OCI-LY7 (cell line): Measurements from ENCODE around the gene SUV39H1. TPM values are rescaled to one million over a fixed set of nuclear protein-coding genes. Genes with fewer than 3 reads are reported as not detected.
A peak's percentile ranks its signal among the peaks of the same experiment; 100 is the strongest.
"Not testable (repeated sequence)": the region's sequence is repeated elsewhere in the genome, so short reads cannot be mapped to it uniquely, and the experiment has no call there.

ENCODE experiments used
- BruUV-seq: library from RNA; stranded (reverse); fragments of 400-500 nt; replicated peaks from 2 replicates; lab custom pipeline; 2021; lab: Mats Ljungman, UMichigan
- CTCF ChIA-PET: fragments of 300-600 bp; sonication (Branson Sonifier 250); formaldehyde crosslinking; loops from one replicate; lab custom pipeline; 2022; ENCODE audit warnings: antibody characterized with exemption; ENCODE audit not compliant: unreplicated experiment; lab: Charles Lee
- POLR2A ChIA-PET: fragments of 300-600 bp; sonication (Branson Sonifier 250); formaldehyde crosslinking; loops from one replicate; lab custom pipeline; 2022; ENCODE audit warnings: antibody characterized with exemption; lab: Charles Lee
- DNase-seq: peaks from one replicate; pipeline ENCODE4 v3.0.0-alpha.2; 2015; ENCODE audit warnings: low spot score
- H2AFZ ChIP-seq: fragments of 200-600 bp; sonication (generic), shearing (Covaris generic); 2 replicates; pipeline ENCODE4 v1.6.1; 2014; ENCODE audit warnings: mild to moderate bottlenecking, antibody characterized with exemption, low read length, moderate library complexity
- H3K27ac ChIP-seq: fragments of 200-600 bp; sonication (generic); 2 replicates; pipeline ENCODE4 v1.5.1; 2014; ENCODE audit warnings: mixed run types, low read depth, mild to moderate bottlenecking, moderate library complexity, low read length, inconsistent platforms; ENCODE audit not compliant: poor library complexity, severe bottlenecking
- H3K36me3 ChIP-seq: fragments of 200-600 bp; sonication (generic); 2 replicates; pipeline ENCODE4 v1.6.1; 2014; ENCODE audit warnings: mild to moderate bottlenecking, antibody characterized with exemption, low read length, moderate library complexity, mixed read lengths; ENCODE audit not compliant: insufficient read depth
- H3K4me1 ChIP-seq: fragments of 200-600 bp; sonication (generic); 2 replicates; pipeline ENCODE4 v1.5.1; 2014; ENCODE audit warnings: mild to moderate bottlenecking, low read length; ENCODE audit not compliant: insufficient read depth, poor library complexity, severe bottlenecking
- H3K4me2 ChIP-seq: fragments of 200-600 bp; sonication (generic); 2 replicates; pipeline ENCODE4 v1.6.1; 2014; ENCODE audit warnings: mild to moderate bottlenecking, low read length
- H3K4me3 ChIP-seq: fragments of 200-600 bp; sonication (generic); 2 replicates; pipeline ENCODE4 v1.5.1; 2014; ENCODE audit warnings: mild to moderate bottlenecking, low read depth, low read length; ENCODE audit not compliant: poor library complexity, severe bottlenecking
- H3K79me2 ChIP-seq: fragments of 200-600 bp; sonication (generic); 2 replicates; pipeline ENCODE4 v1.6.1; 2016; ENCODE audit warnings: low read depth, mild to moderate bottlenecking, low read length, moderate library complexity, mixed read lengths; ENCODE audit not compliant: insufficient read depth
- H3K9me2 ChIP-seq: fragments of 200-600 bp; sonication (generic); 2 replicates; pipeline ENCODE4 v1.6.1; 2016; ENCODE audit warnings: mild to moderate bottlenecking, low read length, mixed read lengths; ENCODE audit not compliant: insufficient read depth
- H3K9me3 ChIP-seq: fragments of 200-600 bp; sonication (generic); 2 replicates; pipeline ENCODE4 v1.6.1; 2014; ENCODE audit warnings: mild to moderate bottlenecking, mixed run types, low read length, mixed read lengths
- H4K20me1 ChIP-seq: fragments of 200-600 bp; sonication (generic); 2 replicates; pipeline ENCODE4 v1.6.1; 2014; ENCODE audit warnings: mild to moderate bottlenecking, antibody characterized with exemption, low read length, moderate library complexity, mixed read lengths; ENCODE audit not compliant: insufficient read depth
- CTCF ChIP-seq: fragments of 200-600 bp; sonication (generic); conservative IDR thresholded peaks from 2 replicates; pipeline ENCODE4 v1.5.1; 2014; ENCODE audit warnings: mild to moderate bottlenecking, antibody characterized with exemption, low read length, moderate library complexity, mixed read lengths
- EZH2phosphoT487 ChIP-seq: fragments of 200-600 bp; sonication (generic); IDR thresholded peaks from 2 replicates; pipeline ENCODE4 v1.6.1; 2018; ENCODE audit warnings: low read depth, borderline replicate concordance, mild to moderate bottlenecking, mixed run types, antibody characterized with exemption, low read length, moderate library complexity, mixed read lengths
- intact Hi-C: fragments of 100-400 bp; cut with micrococcal nuclease; formaldehyde crosslinking; loops from one replicate; pipeline ENCODE4 v1.10.0; 2022; ENCODE audit not compliant: unreplicated experiment
- total RNA-seq, 2 experiments: library from RNA; depleted of rRNA in 1 of 2; stranded (reverse); fragments of >200 nt in 1 of 2; shearing (Covaris generic) in 1 of 2; gene quantifications; 2 replicates each; pipeline ENCODE4 v1.2.3, GENCODE V29; 2014 to 2022

Gene SUV39H1
- total RNA-seq, 2 experiments from 2014 or later: 27.0 to 34.2 TPM

GRCh38 chrX:48649102-48649501 is 47.4 kb upstream of the SUV39H1 start:
- Histone ChIP-seq H2AFZ (peak overlapping the region; percentile 50; the same call in 1 of the 2 replicates), H3K27ac (no peak overlapping the region), H3K36me3 (no peaks in the 10 kb centered on the region), H3K4me3 (no peak overlapping the region), H3K9me3 (no peaks in the 10 kb centered on the region), H3K4me2 (no peak overlapping the region), H3K79me2 (no peaks in the 10 kb centered on the region), H3K9me2 (no peaks in the 10 kb centered on the region), H4K20me1 (no peaks in the 10 kb centered on the region), H3K4me1 (peaks cover 14% of the 10 kb centered on the region)
- intact Hi-C loops: loop anchor here (2.0 to 5.0 kb wide), 2 partner anchors 48 to 243 kb away; partner anchors contain the start of gene SUV39H1
- POLR2A ChIA-PET: interaction anchor here (1.4 to 1.7 kb wide), 2 partner anchors 27 to 88 kb away, joined by 4 to 10 read pairs; no protein-coding TSS in a partner anchor
- BruUV-seq: no TSS peak
- no peak for DNase-seq
- TF ChIP-seq CTCF (no peak), EZH2phosphoT487 (no peak)
- CTCF ChIA-PET: no interaction called here

- BruUV-seq, H3K9me3 ChIP-seq, H3K36me3 ChIP-seq, intact Hi-C loops, H3K4me3 ChIP-seq, H3K4me2 ChIP-seq, H3K79me2 ChIP-seq, H4K20me1 ChIP-seq, CTCF ChIA-PET, H2AFZ ChIP-seq, H3K27ac ChIP-seq, DNase-seq, H3K9me2 ChIP-seq: not testable (repeated sequence)
- POLR2A ChIA-PET: interaction anchor here (0.6 kb wide), 2 partner anchors 192 to 469 kb away, joined by 3 read pairs; no protein-coding TSS in a partner anchor
- H3K4me1 ChIP-seq: peaks cover 24% of the 10 kb centered on the region
Measured at GRCh38 chrX:48652055-48652579, 44.4 kb upstream of the SUV39H1 start.

GRCh38 chrX:48654746-48655145 is 41.8 kb upstream of the SUV39H1 start:
- BruUV-seq, intact Hi-C loops, H2AFZ ChIP-seq, H3K9me3 ChIP-seq, DNase-seq, H3K9me2 ChIP-seq, H3K79me2 ChIP-seq, H3K4me3 ChIP-seq, H3K4me2 ChIP-seq, H3K36me3 ChIP-seq, H3K27ac ChIP-seq, CTCF ChIA-PET, H4K20me1 ChIP-seq: not testable (repeated sequence)
- POLR2A ChIA-PET: interaction anchor here (0.6 to 1.7 kb wide), 2 partner anchors 14 to 286 kb away, joined by 3 to 4 read pairs; no protein-coding TSS in a partner anchor
- peaks cover 19% of the 10 kb centered on the region for H3K4me1 ChIP-seq

- POLR2A ChIA-PET, H3K27ac ChIP-seq, H4K20me1 ChIP-seq, BruUV-seq, intact Hi-C loops, DNase-seq, H3K4me2 ChIP-seq, H3K36me3 ChIP-seq, H3K4me3 ChIP-seq, H3K9me2 ChIP-seq, H3K9me3 ChIP-seq, H2AFZ ChIP-seq, H3K79me2 ChIP-seq: not testable (repeated sequence)
- CTCF ChIA-PET: interaction anchor here (0.6 kb wide), 1 partner anchor 14 kb away, joined by 5 read pairs; no protein-coding TSS in a partner anchor
- peaks cover 26% of the 10 kb centered on the region for H3K4me1 ChIP-seq
Measured at GRCh38 chrX:48659686-48660085, 36.8 kb upstream of the SUV39H1 start.
